Transverse colon (tissue), 4 donors: ENCODE results near the gene GALNT2. TPM values are rescaled to one million over a fixed set of nuclear protein-coding genes. Genes with fewer than 3 reads are reported as not detected.

Source experiments
- DNase-seq: peaks from one replicate; pipeline ENCODE4 v3.0.0-alpha.2; 2019
- H3K27ac ChIP-seq, 4 donors: fragments of 200-600 bp; sonication (generic); 2 replicates each; pipeline ENCODE4 v1.5.1; 2016 to 2018; ENCODE audit warnings: inconsistent platforms in 4 of 4
- H3K27me3 ChIP-seq: fragments of 200-600 bp; sonication (generic); 2 replicates; pipeline ENCODE4 v1.5.1; 2017; ENCODE audit warnings: inconsistent platforms
- H3K36me3 ChIP-seq, 4 donors: fragments of 200-600 bp; sonication (generic); 2 replicates each; pipeline ENCODE4 v1.5.1; 2017 to 2019; ENCODE audit warnings: inconsistent platforms in 4 of 4
- H3K4me1 ChIP-seq, 4 donors: fragments of 200-600 bp; sonication (generic); 2 replicates each; pipeline ENCODE4 v1.5.1; 2017 to 2020; ENCODE audit warnings: inconsistent platforms in 4 of 4
- H3K4me3 ChIP-seq, 4 donors: fragments of 200-600 bp; sonication (generic); 1 replicate in 1 of 4; 2 replicates in 3 of 4; pipeline versions ENCODE4 v1.5.1 to v1.6.1; 2017 to 2019; ENCODE audit warnings: inconsistent platforms in 4 of 4
- H3K9me3 ChIP-seq, 2 donors: fragments of 200-600 bp; sonication (generic); 2 replicates each; pipeline ENCODE4 v1.5.1; 2017 to 2019; ENCODE audit warnings: inconsistent platforms in 2 of 2
- EP300 ChIP-seq: sonication (generic); formaldehyde crosslinking; IDR thresholded peaks from one replicate; pipeline ENCODE4 v1.6.1; 2017; ENCODE audit warnings: antibody characterized with exemption, low read depth
- POLR2A ChIP-seq: fragments of 450-650 bp; IDR thresholded peaks from one replicate; pipeline ENCODE4 v1.6.1; 2016; ENCODE audit warnings: antibody characterized with exemption, mild to moderate bottlenecking, moderate library complexity
- POLR2AphosphoS5 ChIP-seq, 3 donors: sonication (generic); formaldehyde crosslinking; IDR thresholded peaks; one replicate each; pipeline ENCODE4 v1.6.1; 2016; ENCODE audit warnings: antibody characterized with exemption in 3 of 3
- WGBS, 2 donors: methylation state at CpG; one replicate each; pipeline ENCODE4 v1.1.5; 2018; ENCODE audit warnings: low coverage in 1 of 2; 5-methylcytosine and 5-hydroxymethylcytosine counted together
- in situ Hi-C, 4 donors: fragments of 200-750 bp; cut with MboI; loops; one replicate each; pipeline versions ENCODE4 v1.15.0 to v1.15.1; 2017; ENCODE audit warnings: low sequenced_read_pairs in 3 of 4, low pct_ligation_motif_present in 1 of 4, low pct_unique_long_range_greater_than_20kb in 1 of 4
- intact Hi-C: fragments of 100-400 bp; cut with DNase I; formaldehyde crosslinking; loops from one replicate; pipeline ENCODE4 v1.15.1; 2023; ENCODE audit warnings: low total_unique reads
- total RNA-seq, 4 donors: library from RNA; depleted of rRNA; stranded (reverse); fragments of >200 nt; gene quantifications; one replicate each; pipeline ENCODE4 v1.1.0, GENCODE V29; 2016
- TF ChIP-seq, protein P1 (sequence below), 5 experiments: fragments of 200-600 bp in 3 of 5; fragments of 450-650 bp in 2 of 5; sonication (generic) in 3 of 5; IDR thresholded peaks; 1 replicate in 2 of 5; 2 replicates in 3 of 5; pipeline ENCODE4 v1.5.1; 2016 to 2017; ENCODE audit warnings: antibody characterized with exemption in 5 of 5, inconsistent platforms in 3 of 5, mild to moderate bottlenecking in 2 of 5, moderate library complexity in 1 of 5

The GALNT2 gene
- total RNA-seq, 4 donors from 2014 or later: 16.5 to 48.8 (median 36.8) TPM

DNA sequence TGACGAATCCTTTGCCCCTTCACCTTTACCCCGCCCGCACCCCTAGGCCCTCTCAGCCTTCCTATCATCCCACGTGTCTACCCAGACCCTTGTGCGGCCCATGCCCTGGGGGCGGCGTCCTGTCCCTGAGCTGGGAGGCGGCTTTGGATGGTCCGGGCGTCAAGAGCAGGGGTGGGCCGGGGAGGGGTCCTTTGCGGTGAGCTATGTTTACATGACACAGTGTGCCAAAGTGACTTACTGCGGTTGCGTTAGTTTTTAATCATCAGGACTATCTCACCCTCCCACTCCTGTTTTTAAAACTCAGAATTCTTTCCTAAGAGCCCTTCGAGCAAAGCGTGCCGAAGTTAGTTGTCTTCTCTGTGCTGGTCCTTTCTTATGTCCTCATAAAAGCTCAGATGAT lies 214.5 kb downstream of the GALNT2 start:
- H3K36me3 ChIP-seq: peaks cover 0 to 5% (median 0%) of the 10 kb centered on the region in 4 donors
- DNase-seq: no peak

DNA sequence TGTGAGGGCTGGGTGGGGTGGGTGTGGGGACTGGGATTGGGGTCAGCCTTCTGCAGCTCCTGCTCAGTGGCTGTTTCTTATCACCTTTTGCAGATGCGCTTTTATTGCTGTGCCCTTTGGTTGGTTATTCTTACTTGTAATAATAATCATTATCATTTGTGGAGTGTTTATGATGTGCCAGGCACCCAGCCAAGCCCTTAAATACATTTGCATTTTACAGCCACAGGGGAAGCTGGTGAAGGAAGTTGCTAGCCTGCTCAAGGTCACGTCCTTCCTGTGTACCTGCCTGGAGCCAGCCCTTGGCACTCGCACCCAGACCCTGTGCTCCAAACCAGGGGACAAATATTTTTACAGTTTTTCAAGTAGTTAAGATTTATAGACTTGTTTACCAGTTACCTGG lies 215.1 kb downstream of the GALNT2 start:
- intact Hi-C loops: no loop called here
- peak; percentile 87 for DNase-seq
- H3K4me3 ChIP-seq: no peak overlapping the region
- TF ChIP-seq POLR2AphosphoS5 (IDR thresholded peaks at IDR 0.05): no peak
- no peak for TF ChIP-seq POLR2A
- TF ChIP-seq, protein P1, sequence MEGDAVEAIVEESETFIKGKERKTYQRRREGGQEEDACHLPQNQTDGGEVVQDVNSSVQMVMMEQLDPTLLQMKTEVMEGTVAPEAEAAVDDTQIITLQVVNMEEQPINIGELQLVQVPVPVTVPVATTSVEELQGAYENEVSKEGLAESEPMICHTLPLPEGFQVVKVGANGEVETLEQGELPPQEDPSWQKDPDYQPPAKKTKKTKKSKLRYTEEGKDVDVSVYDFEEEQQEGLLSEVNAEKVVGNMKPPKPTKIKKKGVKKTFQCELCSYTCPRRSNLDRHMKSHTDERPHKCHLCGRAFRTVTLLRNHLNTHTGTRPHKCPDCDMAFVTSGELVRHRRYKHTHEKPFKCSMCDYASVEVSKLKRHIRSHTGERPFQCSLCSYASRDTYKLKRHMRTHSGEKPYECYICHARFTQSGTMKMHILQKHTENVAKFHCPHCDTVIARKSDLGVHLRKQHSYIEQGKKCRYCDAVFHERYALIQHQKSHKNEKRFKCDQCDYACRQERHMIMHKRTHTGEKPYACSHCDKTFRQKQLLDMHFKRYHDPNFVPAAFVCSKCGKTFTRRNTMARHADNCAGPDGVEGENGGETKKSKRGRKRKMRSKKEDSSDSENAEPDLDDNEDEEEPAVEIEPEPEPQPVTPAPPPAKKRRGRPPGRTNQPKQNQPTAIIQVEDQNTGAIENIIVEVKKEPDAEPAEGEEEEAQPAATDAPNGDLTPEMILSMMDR (IDR thresholded peaks at IDR 0.05): no peak
- TF ChIP-seq EP300: no peak
- no peaks in the 10 kb centered on the region for H3K27me3 ChIP-seq
- 29 to 60% methylated on average over 1 to 3 of the region's 3 CpGs for WGBS, 2 donors
- peaks cover 0 to 5% (median 0%) of the 10 kb centered on the region in 4 donors for H3K36me3 ChIP-seq
- in situ Hi-C loops: no loop called here
- no peaks in the 10 kb centered on the region for H3K9me3 ChIP-seq
- H3K4me1 ChIP-seq: peaks cover 7 to 19% (median 15%) of the 10 kb centered on the region in 4 donors
- peak overlapping the region; percentile 34 to 67 (median 60) for H3K27ac ChIP-seq

More for the DNA sequence above, 214.5 kb downstream of the GALNT2 start:
- in situ Hi-C loops: no loop called here
- H3K4me1 ChIP-seq: peaks cover 7 to 19% (median 15%) of the 10 kb centered on the region in 4 donors
- no peaks in the 10 kb centered on the region for H3K27me3 ChIP-seq
- H3K4me3 ChIP-seq: no peak overlapping the region
- WGBS, 2 donors: 56 to 57% methylated on average over 10 to 17 of the region's 17 CpGs
- H3K9me3 ChIP-seq: no peaks in the 10 kb centered on the region
- peak overlapping the region in 3 of 4 donors; percentile 4 to 67 (median 59) for H3K27ac ChIP-seq
- TF ChIP-seq POLR2AphosphoS5 (IDR thresholded peaks at IDR 0.05): no peak
- no peak for TF ChIP-seq EP300
- no peak for TF ChIP-seq POLR2A
- TF ChIP-seq, protein P1 (IDR thresholded peaks at IDR 0.05): no peak
- intact Hi-C loops: no loop called here

DNA sequence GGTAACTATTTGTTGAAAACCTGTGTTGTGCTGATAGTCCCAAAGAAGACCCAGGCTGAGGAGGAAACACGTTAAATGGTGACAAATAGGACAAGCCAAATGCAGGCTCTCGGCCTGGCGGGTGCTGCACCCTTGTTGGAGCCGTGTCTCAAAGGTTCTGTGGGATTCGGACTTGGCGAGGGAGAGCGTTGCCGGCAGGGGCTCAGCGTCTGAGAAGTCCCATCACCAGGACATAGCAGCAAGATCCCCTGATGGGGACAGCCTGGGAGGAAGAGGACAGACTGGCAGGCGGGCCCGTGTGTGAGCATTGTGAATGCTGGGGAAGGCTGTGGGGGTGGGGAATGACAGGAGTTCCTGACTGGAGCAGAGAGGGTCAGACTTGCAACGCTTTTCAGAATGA lies 216.6 kb downstream of the GALNT2 start:
- Histone ChIP-seq H3K27me3 (peaks cover 13% of the 10 kb centered on the region), H3K4me1 (peaks cover 7 to 19% (median 15%) of the 10 kb centered on the region in 4 donors), H3K36me3 (peaks cover 0 to 5% (median 0%) of the 10 kb centered on the region in 4 donors), H3K27ac (no peak overlapping the region), H3K9me3 (no peaks in the 10 kb centered on the region), H3K4me3 (no peak overlapping the region)
- TF ChIP-seq POLR2A (no peak), POLR2AphosphoS5 (IDR thresholded peaks at IDR 0.05) (no peak), EP300 (no peak)
- TF ChIP-seq, protein P1 (IDR thresholded peaks at IDR 0.05): no peak
- in situ Hi-C loops (no loop called here), intact Hi-C loops (no loop called here)
- no peak for DNase-seq
- WGBS, 2 donors: 96% methylated on average over 9 of the region's 12 CpGs; no CpG with 5 or more reads in 1 of the 2 donors

DNA sequence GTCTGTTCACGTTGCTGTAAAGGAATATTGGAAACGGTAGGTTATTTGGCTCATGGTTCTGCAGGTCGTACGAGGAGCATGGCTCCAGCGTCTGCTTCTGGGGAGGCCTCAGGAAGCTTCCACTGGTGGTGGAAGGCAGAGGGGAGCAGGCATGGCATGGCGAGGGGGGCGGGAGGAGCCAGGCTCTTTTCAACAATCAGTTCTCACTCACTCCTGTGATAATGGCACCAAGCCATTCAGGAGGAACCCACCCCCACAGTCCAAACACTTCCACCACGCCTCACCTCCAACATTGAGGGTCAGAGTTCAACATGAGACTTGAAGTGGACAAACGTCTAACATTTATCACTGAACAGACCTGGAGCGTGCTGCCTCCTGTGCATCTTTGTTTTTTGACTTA lies 217.9 kb downstream of the GALNT2 start:
- WGBS, 2 donors: 78% methylated on average over 10 of the region's 10 CpGs; no CpG with 5 or more reads in 1 of the 2 donors
- no peaks in the 10 kb centered on the region for H3K36me3 ChIP-seq
- H3K9me3 ChIP-seq: no peaks in the 10 kb centered on the region
- in situ Hi-C loops (no loop called here), intact Hi-C loops (no loop called here)
- DNase-seq: no peak
- no peak overlapping the region for H3K4me3 ChIP-seq
- no peak for TF ChIP-seq EP300
- no peak for TF ChIP-seq POLR2AphosphoS5 (IDR thresholded peaks at IDR 0.05)
- TF ChIP-seq, protein P1 (IDR thresholded peaks at IDR 0.05): no peak
- TF ChIP-seq POLR2A: no peak
- H3K4me1 ChIP-seq: peaks cover 7 to 19% (median 15%) of the 10 kb centered on the region in 4 donors
- H3K27ac ChIP-seq: no peak overlapping the region
- peaks cover 13% of the 10 kb centered on the region for H3K27me3 ChIP-seq
